Nephron progenitor cell (in vitro differentiated cells): ENCODE results near the gene IDH3G.

Experiments used
- DNase-seq: peaks from one replicate; pipeline ENCODE4 v3.0.0; 2021
- H3K27ac Mint-ChIP-seq: 2 replicates; pipeline ENCODE4 v1.8.0; 2021; ENCODE audit warnings: mild to moderate bottlenecking, moderate library complexity, mixed read lengths
- H3K27me3 Mint-ChIP-seq: 2 replicates; pipeline ENCODE4 v1.8.0; 2021; ENCODE audit warnings: mild to moderate bottlenecking, low read depth, mixed read lengths; ENCODE audit not compliant: poor library complexity
- H3K36me3 Mint-ChIP-seq: 2 replicates; pipeline ENCODE4 v1.8.0; 2021; ENCODE audit warnings: low read depth, mixed read lengths
- H3K4me1 Mint-ChIP-seq: 2 replicates; pipeline ENCODE4 v1.8.0; 2021; ENCODE audit warnings: mixed read lengths
- H3K4me3 Mint-ChIP-seq: 2 replicates; pipeline ENCODE4 v1.8.0; 2021; ENCODE audit warnings: mild to moderate bottlenecking, moderate library complexity, mixed read lengths
- H3K9me3 Mint-ChIP-seq: 2 replicates; pipeline ENCODE4 v1.8.0; 2021; ENCODE audit warnings: mild to moderate bottlenecking, moderate library complexity, mixed read lengths
- CTCF ChIP-seq: fragments of 200-600 bp; sonication (generic); IDR thresholded peaks from 2 replicates; pipeline ENCODE4 v1.5.0; 2021; ENCODE audit warnings: antibody characterized with exemption

Gene IDH3G

GRCh38 chrX:153767674-153768055 lies 26.5 kb downstream of the IDH3G start:
- no peak for DNase-seq
- Mint-ChIP-seq H3K4me3 (no peak overlapping the region), H3K27me3 (peaks cover 6% of the 10 kb centered on the region), H3K27ac (no peak overlapping the region), H3K36me3 (no peaks in the 10 kb centered on the region), H3K9me3 (peaks cover 38% of the 10 kb centered on the region), H3K4me1 (peaks cover 7% of the 10 kb centered on the region)
- no peak for TF ChIP-seq CTCF

- DNase-seq, result no peak
- H3K9me3 Mint-ChIP-seq, result peaks cover 36% of the 10 kb centered on the region
- H3K4me3 Mint-ChIP-seq, result no peak overlapping the region
- H3K4me1 Mint-ChIP-seq, result peaks cover 7% of the 10 kb centered on the region
- H3K36me3 Mint-ChIP-seq, result no peaks in the 10 kb centered on the region
- peaks cover 6% of the 10 kb centered on the region for H3K27me3 Mint-ChIP-seq
- no peak for TF ChIP-seq CTCF
- H3K27ac Mint-ChIP-seq, result no peak overlapping the region
These were observed 27.1 kb downstream of the IDH3G start for GRCh38 chrX:153766871-153767673.

GRCh38 chrX:153766098-153766817 lies 27.9 kb downstream of the IDH3G start:
- H3K9me3 Mint-ChIP-seq, result peaks cover 43% of the 10 kb centered on the region
- no peak for TF ChIP-seq CTCF
- H3K36me3 Mint-ChIP-seq, result no peaks in the 10 kb centered on the region
- no peak for DNase-seq
- peaks cover 6% of the 10 kb centered on the region for H3K27me3 Mint-ChIP-seq
- H3K27ac Mint-ChIP-seq, result no peak overlapping the region
- no peak overlapping the region for H3K4me3 Mint-ChIP-seq
- H3K4me1 Mint-ChIP-seq, result peaks cover 7% of the 10 kb centered on the region

GRCh38 chrX:153765138-153766079 lies 28.8 kb downstream of the IDH3G start:
- no peak for DNase-seq
- H3K4me3 Mint-ChIP-seq, result no peak overlapping the region
- H3K27me3 Mint-ChIP-seq, result peaks cover 10% of the 10 kb centered on the region
- peaks cover 7% of the 10 kb centered on the region for H3K4me1 Mint-ChIP-seq
- H3K27ac Mint-ChIP-seq, result no peak overlapping the region
- H3K9me3 Mint-ChIP-seq, result peaks cover 46% of the 10 kb centered on the region
- TF ChIP-seq CTCF, result no peak
- H3K36me3 Mint-ChIP-seq, result no peaks in the 10 kb centered on the region

- Mint-ChIP-seq H3K27me3 (peaks cover 9% of the 10 kb centered on the region), H3K27ac (no peak overlapping the region), H3K4me1 (peaks cover 7% of the 10 kb centered on the region), H3K9me3 (peaks cover 45% of the 10 kb centered on the region), H3K4me3 (no peak overlapping the region), H3K36me3 (no peaks in the 10 kb centered on the region)
- TF ChIP-seq CTCF, result no peak
- no peak for DNase-seq
These were observed 29.4 kb downstream of the IDH3G start for GRCh38 chrX:153764786-153765137.
